BJ (cell line): ENCODE results near the gene NAT9. TPM values are rescaled to one million over a fixed set of nuclear protein-coding genes. Genes with fewer than 3 reads are reported as not detected.

Source experiments
- CTCF ChIA-PET: fragments of 350-600 bp; formaldehyde crosslinking; extraction: SDS; loops from one replicate; lab custom pipeline; 2021; ENCODE audit warnings: antibody characterized with exemption, inconsistent platforms; lab: Yijun Ruan, JAX
- POLR2A ChIA-PET: fragments of 300-600 bp; sonication (Branson Sonifier 250); formaldehyde crosslinking; extraction: SDS; loops from one replicate; lab custom pipeline; 2021; ENCODE audit warnings: antibody characterized with exemption; lab: Charles Lee
- DNase-seq: peaks from one replicate; pipeline ENCODE4 v3.0.0-alpha.2; 2011; ENCODE audit warnings: low read depth
- H3K27me3 ChIP-seq: 2 replicates; pipeline ENCODE4 v1.6.0; 2011; ENCODE audit warnings: low read length; ENCODE audit not compliant: control insufficient read depth, insufficient read depth
- H3K36me3 ChIP-seq: 2 replicates; pipeline ENCODE4 v1.5.1; 2011; ENCODE audit warnings: low read length; ENCODE audit not compliant: control insufficient read depth, insufficient read depth
- H3K4me3 ChIP-seq: 2 replicates; pipeline ENCODE4 v1.5.1; 2011; ENCODE audit warnings: low read depth, mild to moderate bottlenecking, control low read depth, low read length
- polyA plus RNA-seq: library from polyadenylated mRNA; depleted of rRNA; stranded (reverse); fragments of >200 nt; gene quantifications from 2 replicates; pipeline ENCODE4 v1.2.3, GENCODE V29; 2011
- TF ChIP-seq, protein P1 (sequence below): IDR thresholded peaks from 2 replicates; pipeline ENCODE4 v1.5.1; 2011; ENCODE audit warnings: low read depth, mild to moderate bottlenecking, control low read depth, inconsistent platforms, low read length, moderate library complexity; ENCODE audit not compliant: insufficient read depth

Gene NAT9
- polyA plus RNA-seq, 1 experiment, result 50.6 TPM

DNA sequence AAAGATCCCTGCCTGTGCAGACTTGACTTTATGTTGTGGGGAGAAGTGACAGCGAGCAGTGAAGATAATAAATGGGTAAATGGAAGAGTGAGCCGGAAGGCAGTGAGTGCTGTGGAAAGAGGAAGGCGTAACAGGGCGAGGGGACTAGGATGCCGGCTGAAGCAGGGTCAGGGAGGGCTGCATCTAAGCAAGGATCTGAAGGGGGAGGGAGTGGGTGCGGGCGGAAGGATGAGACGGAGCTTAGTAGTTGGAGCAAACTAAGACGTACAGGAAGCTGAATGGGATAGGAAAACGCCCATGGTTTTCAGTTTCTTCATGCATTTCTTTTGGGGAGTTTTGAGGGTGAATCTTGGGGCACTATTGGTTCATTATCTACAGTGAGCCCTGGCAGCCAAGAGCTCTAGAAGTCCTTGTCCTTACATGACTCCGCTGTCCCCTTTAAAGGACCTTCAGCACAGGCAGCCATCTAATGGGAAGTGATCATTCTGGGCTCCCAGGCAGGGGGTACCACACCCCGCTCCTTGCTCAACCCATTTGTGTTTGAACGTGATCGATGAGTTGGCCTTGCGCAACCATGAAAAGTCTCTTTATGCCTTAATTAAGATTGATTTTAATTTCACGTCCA is 10.4 kb upstream of the NAT9 start:
- no peak overlapping the region for H3K4me3 ChIP-seq
- CTCF ChIA-PET, result interaction anchor here (0.9 to 1.5 kb wide), 2 partner anchors 16 to 80 kb away, joined by 4 to 5 read pairs; no protein-coding TSS in a partner anchor
- POLR2A ChIA-PET, result no interaction called here
- peaks cover 5% of the 10 kb centered on the region for H3K36me3 ChIP-seq
- TF ChIP-seq, protein P1, sequence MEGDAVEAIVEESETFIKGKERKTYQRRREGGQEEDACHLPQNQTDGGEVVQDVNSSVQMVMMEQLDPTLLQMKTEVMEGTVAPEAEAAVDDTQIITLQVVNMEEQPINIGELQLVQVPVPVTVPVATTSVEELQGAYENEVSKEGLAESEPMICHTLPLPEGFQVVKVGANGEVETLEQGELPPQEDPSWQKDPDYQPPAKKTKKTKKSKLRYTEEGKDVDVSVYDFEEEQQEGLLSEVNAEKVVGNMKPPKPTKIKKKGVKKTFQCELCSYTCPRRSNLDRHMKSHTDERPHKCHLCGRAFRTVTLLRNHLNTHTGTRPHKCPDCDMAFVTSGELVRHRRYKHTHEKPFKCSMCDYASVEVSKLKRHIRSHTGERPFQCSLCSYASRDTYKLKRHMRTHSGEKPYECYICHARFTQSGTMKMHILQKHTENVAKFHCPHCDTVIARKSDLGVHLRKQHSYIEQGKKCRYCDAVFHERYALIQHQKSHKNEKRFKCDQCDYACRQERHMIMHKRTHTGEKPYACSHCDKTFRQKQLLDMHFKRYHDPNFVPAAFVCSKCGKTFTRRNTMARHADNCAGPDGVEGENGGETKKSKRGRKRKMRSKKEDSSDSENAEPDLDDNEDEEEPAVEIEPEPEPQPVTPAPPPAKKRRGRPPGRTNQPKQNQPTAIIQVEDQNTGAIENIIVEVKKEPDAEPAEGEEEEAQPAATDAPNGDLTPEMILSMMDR, result no peak
- no peak for DNase-seq
- no peaks in the 10 kb centered on the region for H3K27me3 ChIP-seq

DNA sequence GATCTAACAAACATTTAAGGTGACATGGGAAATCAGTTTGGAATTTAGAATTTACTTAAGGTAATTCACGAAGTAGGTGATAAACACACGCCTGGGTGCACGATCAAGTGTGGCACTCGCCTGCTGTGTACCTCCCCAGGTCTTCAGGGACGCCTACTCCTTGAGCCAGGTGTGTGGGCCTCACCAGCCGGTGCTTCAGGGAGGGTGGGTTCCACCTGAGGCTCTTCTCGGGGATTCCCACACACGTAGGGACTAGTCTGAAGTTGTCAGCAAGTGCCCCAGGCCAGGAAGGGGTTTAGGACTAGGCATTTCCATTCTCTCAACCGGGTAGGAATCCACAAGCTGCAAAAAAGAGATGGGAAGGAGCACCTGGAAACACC is 9.8 kb upstream of the NAT9 start:
- TF ChIP-seq, protein P1, result no peak

DNA sequence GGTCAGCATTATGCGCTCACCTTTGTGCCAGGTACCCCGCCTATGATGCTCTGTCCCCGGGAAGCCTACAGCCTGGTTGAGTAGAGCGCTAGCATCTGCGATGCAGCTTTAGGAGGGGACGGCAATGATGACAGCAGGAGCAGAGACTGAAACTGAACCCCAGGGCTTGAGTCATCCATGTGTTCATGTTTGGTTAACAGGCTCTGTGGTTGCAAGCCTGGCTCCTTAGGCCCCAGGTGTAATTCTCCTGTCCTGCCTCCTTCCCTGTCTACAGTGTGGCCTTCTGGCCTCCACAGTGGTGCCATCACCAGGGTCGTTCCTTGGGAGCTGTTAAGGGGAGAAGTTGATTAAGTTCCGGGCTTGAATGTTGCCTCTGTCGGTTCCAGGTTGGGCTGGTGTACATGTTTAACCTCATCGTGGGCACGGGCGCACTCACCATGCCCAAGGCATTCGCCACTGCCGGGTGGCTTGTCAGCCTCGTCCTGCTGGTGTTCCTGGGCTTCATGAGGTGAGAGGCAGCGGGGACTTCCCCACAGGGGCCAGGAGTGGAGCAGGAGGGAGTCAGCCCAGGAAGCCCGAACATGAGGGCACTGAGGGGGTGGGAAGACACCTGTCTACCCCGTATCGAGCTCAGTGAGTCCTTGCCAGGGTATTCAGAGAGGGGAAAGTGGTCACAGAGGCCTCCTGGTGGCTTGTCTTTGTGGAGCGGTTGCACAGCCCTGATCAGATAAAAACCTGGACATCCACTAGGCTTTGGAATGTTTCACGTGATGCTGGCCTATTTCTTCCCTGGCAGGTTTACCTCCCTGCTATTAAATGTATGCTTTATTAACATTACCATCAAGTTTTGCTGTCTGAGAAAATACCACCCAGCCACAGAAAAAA is 9.2 kb upstream of the NAT9 start:
- no peaks in the 10 kb centered on the region for H3K27me3 ChIP-seq
- no peak for DNase-seq
- H3K36me3 ChIP-seq, result peaks cover 5% of the 10 kb centered on the region
- H3K4me3 ChIP-seq, result no peak overlapping the region
- TF ChIP-seq, protein P1, result no peak
- POLR2A ChIA-PET, result no interaction called here
- CTCF ChIA-PET, result interaction anchor here (0.9 to 1.6 kb wide), 2 partner anchors 75 to 176 kb away, joined by 3 to 4 read pairs; partner anchors contain the start of gene GRIN2C

More for the DNA sequence above, 9.8 kb upstream of the NAT9 start:
- CTCF ChIA-PET, result interaction anchor here (0.9 to 1.5 kb wide), 2 partner anchors 15 to 80 kb away, joined by 4 to 5 read pairs; no protein-coding TSS in a partner anchor
- Histone ChIP-seq H3K36me3 (peaks cover 5% of the 10 kb centered on the region), H3K4me3 (no peak overlapping the region), H3K27me3 (no peaks in the 10 kb centered on the region)
- POLR2A ChIA-PET, result no interaction called here
- no peak for DNase-seq

DNA sequence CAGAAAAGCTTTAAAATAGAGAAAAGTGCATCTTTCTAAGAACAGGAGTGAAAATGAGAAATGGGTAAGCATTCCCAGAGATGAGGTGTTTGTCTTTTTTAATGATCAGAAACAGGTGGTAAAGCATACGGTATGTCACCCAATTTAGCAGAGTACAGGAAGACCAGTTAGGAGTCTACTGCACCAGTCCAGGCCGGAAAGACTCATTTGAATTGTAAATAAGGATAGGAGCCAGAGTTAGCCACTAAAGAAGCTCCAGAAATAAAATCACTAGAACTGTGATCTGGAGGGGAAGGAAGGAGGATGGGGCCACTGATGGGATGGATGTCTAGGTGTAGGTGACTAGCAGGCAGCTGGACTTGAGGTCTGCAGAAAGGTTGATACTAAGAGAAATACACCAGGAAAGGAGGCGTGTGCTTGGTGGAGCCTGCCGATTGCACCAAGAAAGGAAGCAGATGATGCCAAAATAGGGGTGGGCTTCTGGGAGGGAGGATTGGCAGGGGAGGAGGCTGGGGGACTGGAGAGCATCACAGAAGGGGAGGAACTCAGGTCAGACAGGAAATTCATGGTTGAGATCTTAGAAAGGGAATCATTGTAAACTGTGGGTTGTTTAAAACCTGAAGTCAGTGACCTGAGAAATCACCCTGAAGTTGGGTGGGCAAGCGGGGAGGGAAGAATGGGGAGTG is 8.1 kb upstream of the NAT9 start:
- no peaks in the 10 kb centered on the region for H3K27me3 ChIP-seq
- DNase-seq, result no peak
- no peak overlapping the region for H3K4me3 ChIP-seq
- TF ChIP-seq, protein P1, result no peak
- CTCF ChIA-PET, result interaction anchor here (0.9 to 1.6 kb wide), 2 partner anchors 76 to 177 kb away, joined by 3 to 4 read pairs; partner anchors contain the start of gene GRIN2C
- H3K36me3 ChIP-seq, result peaks cover 8% of the 10 kb centered on the region
- POLR2A ChIA-PET, result no interaction called here
